RWPE1 (cell line): ENCODE measurements around the gene TRIM42.

Source experiments
- CTCF ChIA-PET: fragments of 350-600 bp; sonication (Branson Sonifier 250); formaldehyde crosslinking; extraction: SDS; loops from one replicate; lab custom pipeline; 2021; lab: Yijun Ruan, JAX
- POLR2A ChIA-PET: fragments of 400-600 bp; formaldehyde crosslinking; extraction: SDS; loops from one replicate; lab custom pipeline; 2020; ENCODE audit warnings: antibody characterized with exemption; ENCODE audit not compliant: low non-redundant PET; lab: Yijun Ruan, JAX
- DNase-seq: peaks from one replicate; pipeline ENCODE4 v3.0.0; 2012; ENCODE audit warnings: low spot score
- H3K27ac ChIP-seq: fragments of 450-650 bp; 2 replicates; pipeline ENCODE4 v1.5.1; 2017
- TF ChIP-seq, protein P1 (sequence below): fragments of 450-650 bp; conservative IDR thresholded peaks from 2 replicates; pipeline ENCODE4 v1.5.1; 2017; ENCODE audit warnings: low read depth, mild to moderate bottlenecking

Gene TRIM42

DNA sequence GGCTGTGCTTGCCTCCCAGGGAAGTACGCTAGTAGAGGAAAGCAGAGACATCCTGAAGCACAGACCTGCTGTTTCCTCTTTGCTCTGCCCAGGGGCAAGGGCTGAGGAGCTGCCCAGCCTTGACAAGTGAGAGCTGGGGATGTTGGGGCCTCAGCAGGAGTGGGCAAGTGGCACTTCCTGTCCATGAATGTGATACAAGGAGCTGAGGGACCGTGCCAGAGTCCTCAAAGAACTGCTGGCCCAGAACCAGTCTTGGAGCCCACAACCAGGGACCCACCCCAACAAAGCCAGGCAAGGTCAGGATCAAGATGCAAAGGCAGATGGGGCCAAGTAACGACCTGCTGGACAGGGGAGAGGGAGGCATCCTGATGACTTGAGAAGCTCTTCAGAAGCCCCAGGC is 70.3 kb downstream of the TRIM42 start:
- CTCF ChIA-PET: interaction anchor here (1.0 kb wide), 1 partner anchor 18 kb away, joined by 3 read pairs; no protein-coding TSS in a partner anchor
- no peak overlapping the region for H3K27ac ChIP-seq
- POLR2A ChIA-PET: no interaction called here
- TF ChIP-seq, protein P1, sequence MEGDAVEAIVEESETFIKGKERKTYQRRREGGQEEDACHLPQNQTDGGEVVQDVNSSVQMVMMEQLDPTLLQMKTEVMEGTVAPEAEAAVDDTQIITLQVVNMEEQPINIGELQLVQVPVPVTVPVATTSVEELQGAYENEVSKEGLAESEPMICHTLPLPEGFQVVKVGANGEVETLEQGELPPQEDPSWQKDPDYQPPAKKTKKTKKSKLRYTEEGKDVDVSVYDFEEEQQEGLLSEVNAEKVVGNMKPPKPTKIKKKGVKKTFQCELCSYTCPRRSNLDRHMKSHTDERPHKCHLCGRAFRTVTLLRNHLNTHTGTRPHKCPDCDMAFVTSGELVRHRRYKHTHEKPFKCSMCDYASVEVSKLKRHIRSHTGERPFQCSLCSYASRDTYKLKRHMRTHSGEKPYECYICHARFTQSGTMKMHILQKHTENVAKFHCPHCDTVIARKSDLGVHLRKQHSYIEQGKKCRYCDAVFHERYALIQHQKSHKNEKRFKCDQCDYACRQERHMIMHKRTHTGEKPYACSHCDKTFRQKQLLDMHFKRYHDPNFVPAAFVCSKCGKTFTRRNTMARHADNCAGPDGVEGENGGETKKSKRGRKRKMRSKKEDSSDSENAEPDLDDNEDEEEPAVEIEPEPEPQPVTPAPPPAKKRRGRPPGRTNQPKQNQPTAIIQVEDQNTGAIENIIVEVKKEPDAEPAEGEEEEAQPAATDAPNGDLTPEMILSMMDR: no peak
- no peak for DNase-seq

DNA sequence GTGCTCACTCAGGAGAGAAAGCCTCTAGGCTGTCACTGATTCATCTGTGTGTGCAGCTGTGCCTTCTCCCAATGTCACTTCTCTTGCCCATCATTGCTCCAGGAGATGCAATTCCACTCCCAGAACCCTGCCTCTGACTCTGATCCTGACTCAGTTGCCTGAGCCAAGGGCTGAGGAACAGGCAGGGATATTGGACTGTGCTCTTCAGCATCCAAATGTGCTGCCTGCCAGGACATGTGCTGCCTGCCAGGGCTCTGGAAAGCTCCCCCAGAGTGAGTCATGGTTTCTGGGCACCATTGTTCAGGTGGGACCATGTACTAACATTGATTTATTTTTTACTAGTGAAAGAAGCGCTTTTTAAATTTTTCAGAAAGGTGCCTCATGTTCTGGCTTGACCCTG is 71.0 kb downstream of the TRIM42 start:
- peak; percentile 8 for DNase-seq
- H3K27ac ChIP-seq: no peak overlapping the region
- POLR2A ChIA-PET: no interaction called here
- TF ChIP-seq, protein P1: no peak
- CTCF ChIA-PET: interaction anchor here (1.0 kb wide), 1 partner anchor 17 kb away, joined by 3 read pairs; no protein-coding TSS in a partner anchor
